ENCODE results near the gene ZSCAN10. TPM values are rescaled to one million over a fixed set of nuclear protein-coding genes. Genes with fewer than 3 reads are reported as not detected.

Gene ZSCAN10
- total RNA-seq, 1 experiment from 2014 or later: not detected

GRCh38 chr16:3063625-3064386 lies 35.3 kb downstream of the ZSCAN10 start:
- H3K9me3 Mint-ChIP-seq (ENCODE audit: unreplicated experiment): no peaks in the 10 kb centered on the region
- intact Hi-C loops (cut with micrococcal nuclease; ENCODE audit: unreplicated experiment): no loop called here
- H3K36me3 Mint-ChIP-seq (ENCODE audit: insufficient read depth, unreplicated experiment): peaks cover 13% of the 10 kb centered on the region
- no peaks in the 10 kb centered on the region for H3K27me3 Mint-ChIP-seq (ENCODE audit: insufficient read depth, unreplicated experiment)
- H3K4me1 ChIP-seq: peaks cover 30% of the 10 kb centered on the region
- peak overlapping the region; percentile 26 for H3K4me3 Mint-ChIP-seq (ENCODE audit: unreplicated experiment)
- TF ChIP-seq, protein P1, sequence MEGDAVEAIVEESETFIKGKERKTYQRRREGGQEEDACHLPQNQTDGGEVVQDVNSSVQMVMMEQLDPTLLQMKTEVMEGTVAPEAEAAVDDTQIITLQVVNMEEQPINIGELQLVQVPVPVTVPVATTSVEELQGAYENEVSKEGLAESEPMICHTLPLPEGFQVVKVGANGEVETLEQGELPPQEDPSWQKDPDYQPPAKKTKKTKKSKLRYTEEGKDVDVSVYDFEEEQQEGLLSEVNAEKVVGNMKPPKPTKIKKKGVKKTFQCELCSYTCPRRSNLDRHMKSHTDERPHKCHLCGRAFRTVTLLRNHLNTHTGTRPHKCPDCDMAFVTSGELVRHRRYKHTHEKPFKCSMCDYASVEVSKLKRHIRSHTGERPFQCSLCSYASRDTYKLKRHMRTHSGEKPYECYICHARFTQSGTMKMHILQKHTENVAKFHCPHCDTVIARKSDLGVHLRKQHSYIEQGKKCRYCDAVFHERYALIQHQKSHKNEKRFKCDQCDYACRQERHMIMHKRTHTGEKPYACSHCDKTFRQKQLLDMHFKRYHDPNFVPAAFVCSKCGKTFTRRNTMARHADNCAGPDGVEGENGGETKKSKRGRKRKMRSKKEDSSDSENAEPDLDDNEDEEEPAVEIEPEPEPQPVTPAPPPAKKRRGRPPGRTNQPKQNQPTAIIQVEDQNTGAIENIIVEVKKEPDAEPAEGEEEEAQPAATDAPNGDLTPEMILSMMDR (IDR thresholded peaks at IDR 0.05; ENCODE audit: insufficient read depth in 1 of 2, low read depth in 1 of 2, low read length in 1 of 2, severe bottlenecking in 1 of 2, unreplicated experiment in 1 of 2): no peak
- no peak overlapping the region for H3K4me3 ChIP-seq (ENCODE audit: low read depth, low read length)
- ChIA-PET CTCF (no interaction called here), POLR2A (interaction anchor here (0.5 kb wide), 1 partner anchor 60 kb away, joined by 9 read pairs; no protein-coding TSS in a partner anchor)
- BruUV-seq (replicated peaks): no TSS peak
- no peaks in the 10 kb centered on the region for H3K4me1 Mint-ChIP-seq (ENCODE audit: low read depth, unreplicated experiment)
- peak overlapping the region; percentile 79 for H3K27ac Mint-ChIP-seq (ENCODE audit: unreplicated experiment)
- H3K36me3 ChIP-seq (ENCODE audit: control insufficient read depth, insufficient read depth, low read length): no peaks in the 10 kb centered on the region
- DNase-seq: no peak
- no peaks in the 10 kb centered on the region for H3K9me3 ChIP-seq
- H3K27me3 ChIP-seq (replicated peaks; ENCODE audit: control insufficient read depth, insufficient read depth, low read length): no peaks in the 10 kb centered on the region

DNA sequence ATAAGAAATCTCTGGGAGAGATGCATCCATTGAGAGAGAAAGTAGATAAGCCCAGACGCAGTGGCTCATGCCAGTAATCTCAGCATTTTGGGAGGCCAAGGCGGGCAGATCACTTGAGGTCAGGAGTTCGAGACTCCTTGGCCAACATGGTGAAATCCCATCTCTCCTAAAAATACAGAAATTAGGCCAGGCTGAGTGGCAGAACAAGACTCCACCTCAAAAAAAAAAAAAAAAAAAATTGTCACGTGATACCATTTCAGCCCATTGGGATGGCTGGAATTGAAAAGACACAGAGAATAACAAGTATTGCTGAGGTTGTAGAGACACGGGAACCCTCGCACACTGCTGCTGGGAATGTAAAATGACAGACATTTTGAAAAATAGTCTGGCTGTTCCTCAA lies 36.5 kb downstream of the ZSCAN10 start:
- no peaks in the 10 kb centered on the region for H3K36me3 ChIP-seq (ENCODE audit: control insufficient read depth, insufficient read depth, low read length)
- no peaks in the 10 kb centered on the region for H3K9me3 ChIP-seq
- H3K36me3 Mint-ChIP-seq (ENCODE audit: insufficient read depth, unreplicated experiment): peaks cover 13% of the 10 kb centered on the region
- H3K4me1 Mint-ChIP-seq (ENCODE audit: low read depth, unreplicated experiment): no peaks in the 10 kb centered on the region
- no peak overlapping the region for H3K4me3 Mint-ChIP-seq (ENCODE audit: unreplicated experiment)
- POLR2A ChIA-PET: no interaction called here
- no peaks in the 10 kb centered on the region for H3K27me3 Mint-ChIP-seq (ENCODE audit: insufficient read depth, unreplicated experiment)
- DNase-seq: no peak
- no TSS peak for BruUV-seq (replicated peaks)
- CTCF ChIA-PET: no interaction called here
- no peak overlapping the region for H3K4me3 ChIP-seq (ENCODE audit: low read depth, low read length)
- TF ChIP-seq, protein P1 (IDR thresholded peaks at IDR 0.05; ENCODE audit: insufficient read depth in 1 of 2, low read depth in 1 of 2, low read length in 1 of 2, severe bottlenecking in 1 of 2, unreplicated experiment in 1 of 2): no peak
- H3K27me3 ChIP-seq (replicated peaks; ENCODE audit: control insufficient read depth, insufficient read depth, low read length): no peaks in the 10 kb centered on the region
- no peak overlapping the region for H3K27ac Mint-ChIP-seq (ENCODE audit: unreplicated experiment)
- intact Hi-C loops (cut with micrococcal nuclease; ENCODE audit: unreplicated experiment): no loop called here
- H3K4me1 ChIP-seq: peaks cover 30% of the 10 kb centered on the region
- H3K9me3 Mint-ChIP-seq (ENCODE audit: unreplicated experiment): no peaks in the 10 kb centered on the region

DNA sequence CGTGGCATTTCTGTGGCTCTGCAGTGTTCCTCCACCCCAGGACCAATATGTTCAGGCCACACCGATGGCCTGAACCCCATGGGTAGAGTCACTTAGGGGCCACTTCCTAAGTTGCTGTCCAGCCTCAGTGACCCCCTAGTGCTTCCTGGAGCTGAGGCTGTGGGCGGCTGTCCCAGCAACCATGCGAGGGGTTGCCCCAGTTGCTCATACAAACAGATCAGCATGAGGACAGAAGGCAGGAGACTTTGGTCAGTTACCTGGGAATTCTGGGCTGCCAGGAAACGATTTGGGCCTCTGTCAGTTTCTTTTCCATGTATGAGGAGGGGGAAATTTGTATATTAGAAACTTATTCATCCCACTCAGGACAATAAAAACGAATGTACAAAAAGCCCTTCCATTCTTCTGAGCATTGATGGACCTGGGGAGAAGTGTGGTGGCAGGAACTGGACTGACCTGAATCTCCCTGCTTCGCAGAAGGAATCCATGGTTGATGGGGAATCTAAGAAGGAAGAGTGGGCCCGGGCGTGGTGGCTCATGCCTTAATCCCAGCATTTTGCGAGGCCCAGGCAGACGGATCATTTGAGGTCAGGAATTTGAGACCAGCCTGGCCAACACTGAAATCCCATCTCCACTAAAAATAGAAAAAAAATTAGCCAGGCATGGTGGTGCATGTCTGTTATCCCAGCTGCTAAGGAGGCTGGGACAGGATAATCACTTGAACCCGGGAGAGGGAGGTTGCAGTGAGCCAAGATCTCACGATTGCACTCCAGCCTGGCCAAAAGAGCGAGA lies 38.6 kb downstream of the ZSCAN10 start:
- Histone ChIP-seq H3K27me3 (replicated peaks; ENCODE audit: control insufficient read depth, insufficient read depth, low read length) (no peaks in the 10 kb centered on the region), H3K4me3 (ENCODE audit: low read depth, low read length) (no peak overlapping the region), H3K9me3 (no peaks in the 10 kb centered on the region), H3K4me1 (peaks cover 23% of the 10 kb centered on the region), H3K36me3 (ENCODE audit: control insufficient read depth, insufficient read depth, low read length) (no peaks in the 10 kb centered on the region)
- Mint-ChIP-seq H3K36me3 (ENCODE audit: insufficient read depth, unreplicated experiment) (peaks cover 5% of the 10 kb centered on the region), H3K27ac (ENCODE audit: unreplicated experiment) (peak overlapping the region; percentile 90), H3K27me3 (ENCODE audit: insufficient read depth, unreplicated experiment) (no peaks in the 10 kb centered on the region), H3K4me1 (ENCODE audit: low read depth, unreplicated experiment) (no peaks in the 10 kb centered on the region), H3K9me3 (ENCODE audit: unreplicated experiment) (no peaks in the 10 kb centered on the region), H3K4me3 (ENCODE audit: unreplicated experiment) (no peak overlapping the region)
- TF ChIP-seq, protein P1 (IDR thresholded peaks at IDR 0.05; ENCODE audit: insufficient read depth in 1 of 2, low read depth in 1 of 2, low read length in 1 of 2, severe bottlenecking in 1 of 2, unreplicated experiment in 1 of 2): no peak
- BruUV-seq (replicated peaks): no TSS peak
- DNase-seq: no peak
- ChIA-PET POLR2A (no interaction called here), CTCF (interaction anchor here (0.6 to 2.7 kb wide), 2 partner anchors 68 to 71 kb away, joined by 7 to 44 read pairs; no protein-coding TSS in a partner anchor)
- intact Hi-C loops (cut with micrococcal nuclease; ENCODE audit: unreplicated experiment): no loop called here
